A673 (cell line): Measurements from ENCODE around the gene CPNE1. TPM values are rescaled to one million over a fixed set of nuclear protein-coding genes. Genes with fewer than 3 reads are reported as not detected.

ENCODE experiments used
- BruUV-seq: library from RNA; stranded (reverse); fragments of 400-500 nt; replicated peaks from 2 replicates; lab custom pipeline; 2021; lab: Mats Ljungman, UMichigan
- CTCF ChIA-PET: fragments of 300-600 bp; sonication (Branson Sonifier 250); formaldehyde crosslinking; loops from one replicate; lab custom pipeline; 2022; ENCODE audit warnings: antibody characterized with exemption; lab: Charles Lee
- POLR2A ChIA-PET: fragments of 300-600 bp; sonication (Branson Sonifier 250); formaldehyde crosslinking; loops from one replicate; lab custom pipeline; 2022; ENCODE audit warnings: antibody characterized with exemption; ENCODE audit not compliant: low non-redundant PET; lab: Charles Lee
- DNase-seq: peaks from one replicate; pipeline ENCODE4 v3.0.0-alpha.2; 2015; ENCODE audit warnings: low spot score
- H3K27ac ChIP-seq: fragments of 200-600 bp; sonication (generic); 2 replicates; pipeline ENCODE4 v1.5.1; 2016; ENCODE audit warnings: mixed run types, low read depth, mild to moderate bottlenecking, mixed read lengths, antibody characterized with exemption, low read length; ENCODE audit not compliant: poor library complexity, severe bottlenecking
- H3K27me3 ChIP-seq: fragments of 200-600 bp; sonication (generic); replicated peaks from 2 replicates; pipeline ENCODE4 v1.6.1; 2017; ENCODE audit warnings: mixed run types, low read depth, mild to moderate bottlenecking, mixed read lengths, antibody characterized with exemption, low read length; ENCODE audit not compliant: insufficient read depth, poor library complexity
- H3K36me3 ChIP-seq: fragments of 200-600 bp; sonication (generic); 2 replicates; pipeline ENCODE4 v1.6.1; 2016; ENCODE audit warnings: mixed run types, mild to moderate bottlenecking, mixed read lengths, antibody characterized with exemption, low read length; ENCODE audit not compliant: insufficient read depth, poor library complexity, severe bottlenecking
- H3K4me1 ChIP-seq: fragments of 200-600 bp; sonication (generic); 2 replicates; pipeline ENCODE4 v1.6.1; 2017; ENCODE audit warnings: mixed run types, mild to moderate bottlenecking, mixed read lengths, antibody characterized with exemption, low read length; ENCODE audit not compliant: insufficient read depth, poor library complexity, severe bottlenecking
- H3K4me3 ChIP-seq: fragments of 200-600 bp; sonication (generic); 2 replicates; pipeline ENCODE4 v1.5.1; 2016; ENCODE audit warnings: low read depth, mixed run types, mild to moderate bottlenecking, mixed read lengths, low read length; ENCODE audit not compliant: poor library complexity, severe bottlenecking
- H3K9me3 ChIP-seq: fragments of 200-600 bp; sonication (generic); 2 replicates; pipeline ENCODE4 v1.6.1; 2016; ENCODE audit warnings: mixed run types, low read depth, mild to moderate bottlenecking, mixed read lengths, antibody characterized with exemption, low read length; ENCODE audit not compliant: poor library complexity, severe bottlenecking
- CTCF ChIP-seq: fragments of 300-800, 200-600 bp; sonication (generic); conservative IDR thresholded peaks from 2 replicates; pipeline ENCODE4 v1.5.1; 2017; ENCODE audit warnings: low read depth, mild to moderate bottlenecking, antibody characterized with exemption, low read length, moderate library complexity, mixed read lengths
- EZH2 ChIP-seq: fragments of 200-600 bp; sonication (generic); IDR thresholded peaks from 2 replicates; pipeline ENCODE4 v1.6.1; 2017; ENCODE audit warnings: borderline replicate concordance, low read depth, mild to moderate bottlenecking, mixed read lengths, antibody characterized with exemption, low read length; ENCODE audit not compliant: poor library complexity, severe bottlenecking
- intact Hi-C: fragments of 100-400 bp; cut with micrococcal nuclease; formaldehyde crosslinking; loops from one replicate; pipeline ENCODE4 v1.10.0; 2022; ENCODE audit not compliant: unreplicated experiment
- total RNA-seq: library from RNA; stranded (reverse); gene quantifications from 2 replicates; pipeline ENCODE4 v1.2.3, GENCODE V29; 2021

The CPNE1 gene
- total RNA-seq, 1 experiment from 2014 or later, result 273 TPM

GRCh38 chr20:35599776-35600120 is 65.0 kb downstream of the CPNE1 start:
- H3K27me3 ChIP-seq, result peaks cover 3% of the 10 kb centered on the region
- POLR2A ChIA-PET, result no interaction called here
- BruUV-seq, result no TSS peak

GRCh38 chr20:35598899-35599775 is 65.6 kb downstream of the CPNE1 start:
- no peak for TF ChIP-seq EZH2
- TF ChIP-seq CTCF, result no peak
- Histone ChIP-seq H3K4me1 (peaks cover 11% of the 10 kb centered on the region), H3K4me3 (no peak overlapping the region), H3K27ac (no peak overlapping the region), H3K36me3 (no peaks in the 10 kb centered on the region), H3K27me3 (peaks cover 3% of the 10 kb centered on the region), H3K9me3 (no peaks in the 10 kb centered on the region)
- no peak for DNase-seq
- CTCF ChIA-PET, result interaction anchor here (0.6 kb wide), 1 partner anchor 145 kb away, joined by 4 read pairs; no protein-coding TSS in a partner anchor
- no TSS peak for BruUV-seq
- POLR2A ChIA-PET, result no interaction called here
- intact Hi-C loops, result no loop called here

More at GRCh38 chr20:35599776-35600120, 65.0 kb downstream of the CPNE1 start:
- Histone ChIP-seq H3K36me3 (no peaks in the 10 kb centered on the region), H3K27ac (no peak overlapping the region), H3K4me3 (no peak overlapping the region), H3K4me1 (peaks cover 11% of the 10 kb centered on the region), H3K9me3 (no peaks in the 10 kb centered on the region)
- DNase-seq, result no peak
- CTCF ChIA-PET, result no interaction called here
- intact Hi-C loops, result no loop called here
- TF ChIP-seq CTCF, result no peak
- no peak for TF ChIP-seq EZH2

- ChIA-PET POLR2A (no interaction called here), CTCF (no interaction called here)
- TF ChIP-seq EZH2 (no peak), CTCF (no peak)
- Histone ChIP-seq H3K36me3 (no peaks in the 10 kb centered on the region), H3K9me3 (no peaks in the 10 kb centered on the region), H3K4me3 (no peak overlapping the region), H3K27ac (no peak overlapping the region), H3K4me1 (peaks cover 11% of the 10 kb centered on the region), H3K27me3 (peaks cover 3% of the 10 kb centered on the region)
- no peak for DNase-seq
- intact Hi-C loops, result no loop called here
- BruUV-seq, result no TSS peak
Observed at GRCh38 chr20:35598476-35598875, 66.2 kb downstream of the CPNE1 start.
